Uterus (tissue), 4 donors: ENCODE data around the gene CUBN. TPM values are rescaled to one million over a fixed set of nuclear protein-coding genes. Genes with fewer than 3 reads are reported as not detected.

ENCODE experiments used
- DNase-seq, 2 donors: peaks; one replicate each; pipeline ENCODE4 v3.0.0-alpha.2; 2019 to 2020
- H3K27ac ChIP-seq, 2 donors: fragments of 200-600 bp; sonication (generic); 1 replicate in 1 of 2; 2 replicates in 1 of 2; pipeline ENCODE4 v1.5.1; 2016 to 2018
- H3K27me3 ChIP-seq, 2 donors: fragments of 200-600 bp; sonication (generic); one replicate each; pipeline ENCODE4 v1.5.1; 2018 to 2019; ENCODE audit warnings: control low read depth in 1 of 2
- H3K36me3 ChIP-seq, 2 donors: fragments of 200-600 bp; sonication (generic); one replicate each; pipeline ENCODE4 v1.5.1; 2019; ENCODE audit warnings: control low read depth in 1 of 2
- H3K4me1 ChIP-seq, 2 donors: fragments of 200-600 bp; sonication (generic); one replicate each; pipeline ENCODE4 v1.5.1; 2018 to 2019; ENCODE audit warnings: control low read depth in 1 of 2
- H3K4me3 ChIP-seq, 2 donors: fragments of 200-600 bp; sonication (generic); 1 replicate in 1 of 2; 2 replicates in 1 of 2; pipeline ENCODE4 v1.5.1; 2018 to 2019; ENCODE audit warnings: mild to moderate bottlenecking in 1 of 2
- H3K9me3 ChIP-seq, 2 donors: fragments of 200-600 bp; sonication (generic); one replicate each; pipeline ENCODE4 v1.5.1; 2019; ENCODE audit warnings: control low read depth in 1 of 2
- CTCF ChIP-seq, 4 experiments: fragments of 200-600 bp in 2 of 4; fragments of 450-650 bp in 2 of 4; sonication (generic) in 2 of 4; IDR thresholded peaks; one replicate each; pipeline ENCODE4 v1.5.1; 2016 to 2019; ENCODE audit warnings: antibody characterized with exemption in 4 of 4, mild to moderate bottlenecking in 2 of 4, moderate library complexity in 1 of 4
- POLR2A ChIP-seq, 2 donors: fragments of 450-650 bp; IDR thresholded peaks; one replicate each; pipeline ENCODE4 v1.6.1; 2016; ENCODE audit warnings: antibody characterized with exemption in 2 of 2, mild to moderate bottlenecking in 1 of 2, moderate library complexity in 1 of 2
- intact Hi-C: fragments of 100-400 bp; cut with DNase I; formaldehyde crosslinking; loops from one replicate; pipeline ENCODE4 v1.15.1; 2023; ENCODE audit warnings: low total_unique reads
- total RNA-seq, 4 donors: library from RNA; depleted of rRNA in 3 of 4; stranded (reverse); fragments of >200 nt in 3 of 4; gene quantifications; one replicate each; pipeline versions ENCODE4 v1.1.0 to v1.2.4, GENCODE V29; 2014 to 2023
- donor health status: DM: yes; HTN: yes; CAD: no.

The CUBN gene
- total RNA-seq, 4 donors from 2014 or later: 3.5 to 9.5 (median 5.1) TPM

GRCh38 chr10:16930540-16930939 is 199.1 kb downstream of the CUBN start:
- H3K4me1 ChIP-seq: no peaks in the 10 kb centered on the region
- H3K27ac ChIP-seq: no peak overlapping the region
- H3K36me3 ChIP-seq: no peaks in the 10 kb centered on the region
- H3K4me3 ChIP-seq: no peak overlapping the region
- no peak for DNase-seq
- intact Hi-C loops: no loop called here
- TF ChIP-seq CTCF (IDR thresholded peaks at IDR 0.05) (no peak), POLR2A (IDR thresholded peaks at IDR 0.05) (no peak)
- no peaks in the 10 kb centered on the region for H3K27me3 ChIP-seq
- no peaks in the 10 kb centered on the region for H3K9me3 ChIP-seq

- Histone ChIP-seq H3K36me3 (no peaks in the 10 kb centered on the region), H3K27ac (no peak overlapping the region), H3K27me3 (no peaks in the 10 kb centered on the region), H3K4me3 (no peak overlapping the region), H3K9me3 (no peaks in the 10 kb centered on the region), H3K4me1 (no peaks in the 10 kb centered on the region)
- intact Hi-C loops: no loop called here
- no peak for TF ChIP-seq POLR2A (IDR thresholded peaks at IDR 0.05)
- no peak for TF ChIP-seq CTCF (IDR thresholded peaks at IDR 0.05)
- no peak for DNase-seq
Observed at GRCh38 chr10:16929069-16929468, 200.5 kb downstream of the CUBN start.

- intact Hi-C loops: no loop called here
Observed at GRCh38 chr10:16927546-16927945, 202.1 kb downstream of the CUBN start.

GRCh38 chr10:16923726-16924125 is 205.9 kb downstream of the CUBN start:
- H3K27me3 ChIP-seq: no peaks in the 10 kb centered on the region
- no peak overlapping the region for H3K27ac ChIP-seq
- H3K4me3 ChIP-seq: no peak overlapping the region
- DNase-seq: no peak
- H3K4me1 ChIP-seq: no peaks in the 10 kb centered on the region
- intact Hi-C loops: no loop called here
- no peaks in the 10 kb centered on the region for H3K36me3 ChIP-seq
- H3K9me3 ChIP-seq: no peaks in the 10 kb centered on the region
- TF ChIP-seq CTCF (IDR thresholded peaks at IDR 0.05) (no peak), POLR2A (IDR thresholded peaks at IDR 0.05) (no peak)

More at GRCh38 chr10:16927546-16927945, 202.1 kb downstream of the CUBN start:
- Histone ChIP-seq H3K4me1 (no peaks in the 10 kb centered on the region), H3K9me3 (no peaks in the 10 kb centered on the region), H3K27me3 (no peaks in the 10 kb centered on the region), H3K27ac (no peak overlapping the region), H3K36me3 (no peaks in the 10 kb centered on the region), H3K4me3 (no peak overlapping the region)
- DNase-seq: no peak
- TF ChIP-seq POLR2A (IDR thresholded peaks at IDR 0.05) (no peak), CTCF (IDR thresholded peaks at IDR 0.05) (no peak)

- Histone ChIP-seq H3K9me3 (no peaks in the 10 kb centered on the region), H3K27ac (no peak overlapping the region), H3K4me3 (no peak overlapping the region), H3K4me1 (no peaks in the 10 kb centered on the region), H3K36me3 (no peaks in the 10 kb centered on the region), H3K27me3 (no peaks in the 10 kb centered on the region)
- DNase-seq: no peak
- intact Hi-C loops: no loop called here
- TF ChIP-seq CTCF (IDR thresholded peaks at IDR 0.05) (no peak), POLR2A (IDR thresholded peaks at IDR 0.05) (no peak)
Observed at GRCh38 chr10:16923309-16923708, 206.3 kb downstream of the CUBN start.
